HG02840 (cell line): ENCODE results near the gene TAL2.

Experiments
- ATAC-seq: cut with Tn5 transposase; IDR thresholded peaks from one replicate; pipeline ENCODE4 v1.9.1; 2021; ENCODE audit warnings: mild to moderate bottlenecking, moderate library complexity, moderate number of reproducible peaks; ENCODE audit not compliant: unreplicated experiment, low FRiP score

The TAL2 gene

DNA sequence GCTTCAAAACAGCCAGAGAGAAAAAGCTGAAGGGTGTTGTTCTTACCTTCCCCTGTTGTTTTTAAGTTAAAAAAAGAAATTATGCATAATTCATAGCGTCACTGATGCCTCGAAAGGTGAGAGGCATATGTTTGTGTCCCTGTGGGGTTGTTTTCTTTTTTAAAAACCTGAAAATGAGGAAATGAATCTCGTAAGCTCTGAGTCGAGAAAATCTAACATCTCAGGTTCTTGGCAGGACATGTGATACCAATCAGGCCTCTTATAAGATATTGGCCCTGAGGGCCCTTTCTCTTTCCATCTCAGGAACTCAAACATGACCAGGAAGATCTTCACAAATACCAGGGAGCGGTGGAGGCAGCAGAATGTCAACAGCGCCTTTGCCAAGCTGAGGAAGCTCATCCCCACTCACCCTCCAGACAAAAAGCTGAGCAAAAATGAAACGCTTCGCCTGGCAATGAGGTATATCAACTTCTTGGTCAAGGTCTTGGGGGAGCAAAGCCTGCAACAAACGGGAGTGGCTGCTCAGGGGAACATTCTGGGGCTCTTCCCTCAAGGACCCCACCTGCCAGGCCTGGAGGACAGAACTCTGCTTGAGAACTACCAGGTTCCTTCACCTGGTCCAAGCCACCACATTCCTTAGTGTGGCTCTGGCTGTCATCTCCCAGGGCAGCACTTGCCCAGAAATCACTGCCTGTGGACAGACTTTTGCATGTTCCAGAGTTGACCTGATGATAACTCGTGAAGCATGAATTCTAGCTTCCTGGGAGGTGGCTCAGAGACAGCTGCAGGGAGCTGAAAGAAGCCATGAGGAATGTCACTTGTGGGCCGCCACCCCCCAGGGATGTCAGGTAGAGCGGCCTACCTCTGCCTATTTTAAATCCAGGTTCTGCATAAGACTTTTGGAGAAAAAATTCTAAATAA, at the start of gene TAL2:
TAL2 (plus strand) TSS at position 274 of the 921 bp plus-strand sequence; CDS start at position 314, 40 bp downstream.
- ATAC-seq, result peak; percentile 86

DNA sequence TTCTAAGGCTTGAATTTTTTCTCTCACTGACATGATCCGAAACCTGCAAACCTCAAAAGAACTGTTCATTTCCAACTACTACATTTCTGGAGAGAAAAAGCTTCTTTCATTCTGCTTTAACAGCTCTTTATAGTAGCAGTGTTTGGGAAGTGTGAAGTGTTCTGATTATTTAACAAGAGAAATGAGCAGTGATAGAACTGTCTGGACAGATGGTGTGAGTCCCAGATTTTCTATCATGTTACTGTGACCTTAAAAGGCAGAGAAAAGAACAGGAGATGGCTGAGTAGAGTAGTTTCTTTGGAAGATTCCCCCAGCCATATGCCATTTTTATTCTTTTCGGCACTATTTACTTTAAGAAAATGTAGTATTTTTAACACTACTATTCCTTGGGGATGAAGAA, 41.3 kb upstream of the TAL2 start:
- no peak for ATAC-seq

DNA sequence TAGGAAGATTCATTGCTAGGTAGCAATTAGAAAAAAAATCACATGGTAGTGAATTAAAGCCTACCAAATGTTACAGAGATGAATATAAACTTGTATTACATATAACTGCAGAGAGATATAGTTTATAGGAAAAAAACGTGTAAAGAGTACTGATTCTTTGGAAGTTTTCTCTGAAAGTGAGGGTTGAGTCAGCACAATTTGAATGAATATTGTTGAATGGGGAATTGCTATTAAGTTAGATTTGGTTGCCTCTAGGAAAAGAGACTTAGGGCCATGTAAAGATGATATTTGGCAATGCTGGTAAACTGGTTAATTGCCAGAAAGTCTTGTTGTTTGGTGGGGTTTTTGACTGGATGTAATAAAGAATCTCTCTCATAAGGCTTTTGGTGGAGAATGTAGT, 37.2 kb upstream of the TAL2 start:
- no peak for ATAC-seq

DNA sequence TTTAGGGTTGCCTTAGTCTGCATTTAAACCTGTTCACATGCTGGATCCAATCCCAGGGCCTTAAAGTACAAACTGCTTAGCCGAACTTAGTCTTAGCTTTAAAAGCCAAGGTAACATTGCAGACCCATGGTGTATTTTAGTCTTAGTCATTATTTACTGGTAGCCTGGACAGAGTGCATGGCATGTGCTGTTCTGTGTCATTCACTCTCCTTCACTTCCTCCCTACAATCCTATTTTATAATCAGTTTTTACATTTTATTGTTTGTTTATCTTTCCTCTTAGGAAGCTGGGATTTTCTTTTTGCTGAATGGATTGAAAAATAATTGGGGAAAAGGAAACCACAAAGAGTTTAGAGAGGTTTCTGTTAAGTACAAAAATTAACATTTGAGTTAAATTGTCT, 29.4 kb upstream of the TAL2 start:
- no peak for ATAC-seq

DNA sequence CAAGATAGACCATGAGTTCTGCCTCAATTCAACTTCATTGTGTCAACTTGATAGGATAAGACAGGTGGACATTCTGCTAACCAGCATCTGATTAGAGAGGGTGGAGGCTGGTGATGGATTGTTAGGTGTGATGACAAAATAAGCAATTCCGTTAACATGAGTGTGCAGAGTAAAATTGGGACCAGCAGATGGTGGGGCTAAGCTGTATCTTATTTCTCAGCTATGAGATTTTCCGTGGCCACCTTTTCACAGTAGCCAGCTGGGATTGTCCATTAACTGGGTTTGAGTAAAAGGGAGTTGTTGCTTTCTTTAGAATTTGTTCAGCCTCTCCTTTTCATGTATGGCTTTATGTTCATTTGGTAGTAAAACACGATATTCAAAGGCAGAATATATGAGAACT, 28.8 kb upstream of the TAL2 start:
- ATAC-seq, result no peak

DNA sequence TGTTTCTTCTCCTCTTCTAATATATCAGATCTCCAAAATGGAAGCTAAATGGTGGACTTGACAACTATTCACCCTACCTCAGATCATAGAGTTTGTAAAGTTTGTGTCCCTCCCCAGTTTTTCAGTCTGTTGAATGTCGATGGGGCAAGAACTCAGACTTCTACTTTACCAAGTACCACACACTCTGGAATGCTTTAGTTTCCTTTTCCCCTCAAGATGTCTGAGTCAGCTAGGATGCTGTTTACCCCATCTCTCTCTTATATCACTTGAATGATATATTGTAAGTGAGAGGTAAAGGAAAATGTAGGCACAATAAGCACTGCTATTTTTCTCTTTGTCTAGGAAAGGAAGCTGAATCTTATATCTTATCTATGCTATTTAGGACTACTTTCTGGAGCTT, 25.9 kb upstream of the TAL2 start:
- ATAC-seq, result no peak

DNA sequence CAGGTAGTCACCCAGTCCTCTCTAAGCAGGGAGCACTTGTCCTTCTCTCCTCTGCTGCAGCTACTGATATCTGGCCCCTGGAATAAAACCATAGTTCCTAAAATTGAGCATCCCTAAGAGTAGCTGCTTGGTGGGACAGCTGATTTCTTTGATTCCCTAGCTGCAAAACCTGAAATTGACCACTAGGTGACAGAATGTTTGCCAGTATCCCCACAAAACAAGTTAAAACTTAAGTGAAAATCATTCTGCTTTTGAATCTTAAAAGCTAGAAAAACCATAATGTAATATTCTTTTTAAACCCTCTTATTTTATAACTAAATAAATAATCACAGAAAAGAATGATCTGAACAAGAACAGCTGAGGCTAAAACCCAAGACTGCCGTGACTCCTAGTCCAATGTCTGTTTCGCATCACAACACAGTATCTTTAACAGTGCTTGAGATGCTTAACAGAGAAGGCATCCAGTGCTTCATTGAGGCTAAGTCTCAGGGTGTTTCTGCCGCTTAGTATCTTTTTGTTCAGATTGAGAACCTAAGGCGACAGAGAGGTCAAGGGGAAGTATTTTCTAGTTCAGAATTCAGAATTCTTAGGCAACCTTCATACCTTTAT, 24.4 kb upstream of the TAL2 start:
- no peak for ATAC-seq

DNA sequence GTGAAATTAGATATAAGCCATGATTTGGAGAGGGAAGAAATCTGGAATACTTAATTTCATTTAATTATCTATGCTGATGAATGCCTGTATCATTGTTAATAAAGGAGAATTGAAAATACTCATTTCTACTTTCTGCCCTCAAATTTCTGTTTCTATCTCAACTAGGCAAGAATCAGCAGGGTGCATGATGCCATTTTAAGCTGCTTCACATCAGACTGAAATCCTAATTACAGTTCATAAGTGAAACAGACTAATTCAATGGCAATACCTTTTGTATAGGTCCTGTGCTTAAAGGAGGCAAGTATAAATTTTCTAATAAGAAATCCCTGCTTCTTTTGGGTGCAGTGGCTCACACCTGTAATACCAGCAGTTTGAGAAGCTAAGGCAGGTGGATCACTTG, 22.3 kb upstream of the TAL2 start:
- ATAC-seq, result no peak

DNA sequence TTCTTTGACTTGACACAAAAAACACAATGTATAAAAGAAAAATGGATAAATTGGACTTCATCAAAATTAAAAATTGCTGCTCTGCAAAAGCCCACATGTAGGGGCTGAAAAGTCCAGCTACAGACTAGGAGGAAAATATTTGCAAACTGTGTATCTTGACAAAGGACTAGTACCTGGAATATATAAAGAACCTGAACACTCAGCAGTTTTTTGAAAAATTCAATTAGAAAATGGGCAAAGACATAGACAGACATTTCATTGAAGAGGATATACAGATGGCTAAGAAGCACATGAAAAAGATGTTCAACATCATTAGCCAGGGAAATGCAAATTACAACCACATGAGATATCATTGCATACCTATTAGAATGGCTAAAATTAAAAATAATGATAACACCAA, 18.5 kb upstream of the TAL2 start:
- no peak for ATAC-seq

DNA sequence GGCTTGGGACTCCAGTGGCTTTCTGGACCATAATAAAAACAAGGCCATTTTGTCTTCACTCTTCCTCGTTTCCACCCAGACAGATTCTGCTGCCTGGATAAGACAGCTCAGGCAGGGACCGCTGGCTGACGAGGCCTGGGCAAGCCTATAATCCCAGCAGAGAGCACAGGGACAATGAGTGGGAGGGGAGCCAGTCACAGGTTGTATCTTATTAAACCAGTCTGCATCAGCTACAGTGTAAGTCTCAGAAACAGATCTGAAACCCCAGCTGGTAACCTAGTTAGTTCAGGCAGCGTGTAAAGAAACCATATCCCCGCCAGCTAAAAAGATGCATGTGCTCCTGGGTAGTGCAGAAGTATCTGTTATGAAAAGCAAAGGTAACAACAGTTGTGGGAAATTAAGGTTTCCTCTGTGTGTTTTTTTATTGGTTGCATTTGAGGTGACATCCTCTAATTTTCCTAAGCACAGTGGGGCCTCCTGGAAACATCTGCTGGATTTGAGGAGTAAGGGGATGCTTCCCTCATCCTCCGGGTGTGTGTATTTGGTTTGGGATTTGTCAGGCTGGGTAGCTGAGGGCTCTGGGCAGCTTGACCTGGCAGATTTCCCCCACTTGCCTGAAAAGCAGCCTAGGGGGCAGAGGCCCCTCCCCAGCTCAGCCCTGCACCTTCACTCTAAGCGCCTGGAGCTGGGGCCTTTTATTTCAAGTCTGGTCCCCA, 15.2 kb upstream of the TAL2 start:
- no peak for ATAC-seq

DNA sequence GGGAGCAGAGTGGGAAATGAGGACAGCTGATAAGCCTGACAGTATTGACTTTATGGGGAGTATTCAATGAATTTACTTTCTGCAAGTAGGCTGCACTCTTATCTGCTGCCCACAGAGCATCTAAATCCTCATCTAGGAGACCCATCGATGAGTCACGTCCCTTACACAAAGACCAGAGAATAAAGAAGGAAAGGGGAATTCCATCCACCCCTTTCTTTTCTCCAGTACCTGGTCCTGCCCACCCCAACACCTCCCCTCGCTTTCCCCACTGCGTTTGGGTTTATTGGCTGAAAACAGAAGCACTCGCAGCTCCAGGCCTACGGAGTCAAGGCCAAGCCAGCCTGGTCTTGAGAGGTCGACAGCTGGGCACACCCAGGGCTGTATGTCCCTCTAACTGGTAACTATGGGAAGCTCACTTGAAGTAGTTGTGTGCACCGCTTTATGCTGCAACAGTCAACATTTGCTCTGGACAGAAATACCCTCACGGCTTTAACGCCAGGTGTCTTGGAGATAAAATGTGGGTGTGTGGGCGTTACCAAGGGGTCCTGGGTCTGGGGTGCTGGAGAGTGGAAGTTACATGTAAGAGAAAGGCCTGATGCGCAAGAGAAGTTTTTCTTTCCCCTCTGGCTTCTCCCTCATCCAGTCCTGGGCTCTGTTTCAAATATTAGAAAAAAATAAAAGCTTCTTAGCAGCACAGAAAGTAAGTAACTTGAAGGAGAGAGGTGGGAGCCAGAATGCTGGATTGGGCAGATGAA, 14.5 kb upstream of the TAL2 start:
- no peak for ATAC-seq

DNA sequence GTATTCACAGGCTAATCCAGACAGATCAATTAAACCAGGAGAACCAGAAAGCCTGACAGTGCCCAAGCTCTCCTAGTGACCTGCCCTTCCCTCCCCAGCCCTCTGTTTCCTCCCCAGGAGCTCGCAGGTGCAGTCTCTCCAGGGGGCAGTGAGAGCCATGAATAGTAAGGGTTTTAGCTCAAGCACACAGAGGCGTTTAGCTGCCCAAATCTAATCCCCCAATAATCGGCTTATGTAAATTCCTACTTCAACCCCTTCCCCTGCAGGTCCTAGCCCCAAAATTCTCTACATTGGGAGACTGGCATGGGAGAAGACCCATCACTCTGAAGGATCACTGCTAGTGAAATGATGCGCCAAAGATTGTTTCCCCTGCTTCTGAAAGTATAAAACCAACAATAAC, 10.5 kb upstream of the TAL2 start:
- no peak for ATAC-seq

DNA sequence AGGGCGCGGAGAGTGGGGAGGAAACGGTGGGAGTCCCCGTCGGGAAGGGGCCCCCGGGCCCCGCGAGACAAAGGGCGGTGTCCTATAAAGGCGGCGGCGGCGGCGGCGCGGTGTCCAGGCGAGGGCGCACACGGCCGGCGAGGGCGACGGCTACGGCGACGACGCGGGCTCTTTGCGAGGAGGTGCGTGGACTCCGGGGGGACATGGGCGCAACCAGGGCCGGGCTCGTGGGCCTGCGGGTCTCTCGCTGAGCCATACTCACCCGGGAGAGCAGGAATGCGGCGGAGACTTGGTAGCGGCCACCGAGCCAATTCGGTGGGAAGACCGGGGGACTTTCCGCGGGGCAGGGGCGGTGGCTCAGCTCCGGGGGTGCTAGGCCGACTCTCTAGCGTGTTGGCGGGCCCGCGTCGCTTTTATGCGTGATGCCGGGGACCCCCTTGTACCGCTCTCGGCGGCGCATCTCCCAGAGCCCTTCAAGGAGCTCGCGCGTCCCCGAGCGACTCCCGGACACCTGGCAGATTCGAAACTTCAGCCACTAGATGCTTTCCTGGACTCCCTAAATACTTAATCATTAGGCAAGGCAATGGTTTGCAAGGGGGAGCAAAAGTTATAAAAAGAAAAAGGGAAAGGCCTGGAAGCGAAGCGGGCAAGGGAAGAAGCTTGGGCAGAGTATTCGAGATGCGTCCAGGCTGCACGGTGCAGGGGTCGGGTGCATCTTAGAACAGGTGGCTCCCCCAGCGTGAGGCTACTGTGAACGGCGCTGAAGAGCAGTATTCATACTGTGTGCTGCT, 5.9 kb upstream of the TAL2 start:
- ATAC-seq, result no peak

DNA sequence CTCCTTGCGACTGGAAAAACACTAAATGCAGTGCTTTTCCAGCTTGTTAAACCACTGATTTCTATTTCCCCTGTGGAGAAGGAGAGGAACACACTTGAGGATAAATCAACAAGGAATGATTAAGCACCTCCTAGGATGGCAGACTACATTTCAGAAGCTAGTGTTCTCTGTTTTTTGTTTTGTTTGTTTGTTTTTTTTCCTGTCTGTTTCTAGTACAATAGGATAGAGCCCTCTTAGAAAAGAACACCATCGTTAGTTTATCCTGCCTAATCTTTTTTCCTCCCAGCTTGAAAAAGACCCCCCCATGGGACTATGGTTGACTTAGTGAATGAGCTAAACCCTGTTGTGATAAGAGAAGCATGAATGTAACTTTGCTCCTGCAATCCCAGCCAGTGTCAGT, 3.9 kb upstream of the TAL2 start:
- no peak for ATAC-seq

DNA sequence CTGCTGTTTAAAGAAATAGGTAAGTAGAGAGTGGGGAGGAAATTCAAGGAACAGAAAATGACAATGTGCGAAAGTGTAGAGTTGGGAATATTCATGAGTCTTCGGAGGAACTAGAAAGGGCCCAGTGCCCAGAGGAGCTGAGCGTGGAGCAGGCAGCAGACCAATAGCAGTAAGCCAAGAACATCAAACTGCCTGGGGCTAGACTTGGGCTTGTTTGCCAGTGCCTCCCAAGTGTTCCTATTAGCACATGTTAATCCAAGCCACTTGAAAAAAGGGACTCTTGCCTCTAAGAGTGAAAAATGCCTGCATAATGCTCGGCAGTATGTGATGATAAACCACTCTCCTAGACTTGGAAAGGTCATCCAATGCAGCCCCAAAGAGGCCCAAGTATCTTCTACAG, 1.2 kb upstream of the TAL2 start:
- ATAC-seq, result no peak

DNA sequence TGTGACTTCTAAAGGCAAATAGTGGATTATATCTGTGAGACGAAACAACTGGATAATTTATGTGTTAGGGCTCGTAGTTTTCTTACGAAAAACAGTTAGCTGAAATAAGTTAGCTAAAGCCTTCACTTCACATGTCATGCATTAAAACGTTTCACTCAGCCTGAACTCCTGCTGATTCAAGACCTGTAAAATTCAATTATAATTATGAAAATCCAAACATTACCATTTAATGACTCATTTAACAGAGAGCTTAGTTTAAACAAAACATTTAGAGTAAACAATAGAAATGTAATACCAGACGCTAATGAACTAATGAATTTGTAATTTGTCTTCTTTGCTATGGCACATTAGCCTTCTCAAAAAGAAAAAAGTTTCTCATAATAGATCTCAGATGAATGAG, 1.7 kb downstream of the TAL2 start:
- no peak for ATAC-seq

DNA sequence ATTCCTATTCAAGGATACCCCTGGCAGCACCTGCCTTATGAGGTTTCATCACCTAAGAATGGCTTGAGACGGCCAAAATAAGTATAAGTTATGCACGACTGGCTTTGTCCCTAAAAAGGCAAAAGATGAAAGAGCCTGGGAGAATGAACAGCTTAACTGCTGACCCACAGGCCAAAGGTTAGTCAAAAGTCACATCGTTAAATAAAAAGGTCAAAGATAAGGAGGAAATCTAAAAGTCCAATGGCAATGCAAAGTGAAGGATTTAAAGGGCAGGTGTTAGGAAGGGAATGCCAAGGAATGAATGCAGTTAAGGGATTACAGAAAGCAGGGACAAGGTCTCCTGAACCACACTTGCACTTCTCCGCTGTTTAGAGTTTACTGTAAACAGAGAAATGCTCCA, 5.6 kb downstream of the TAL2 start:
- ATAC-seq, result no peak

DNA sequence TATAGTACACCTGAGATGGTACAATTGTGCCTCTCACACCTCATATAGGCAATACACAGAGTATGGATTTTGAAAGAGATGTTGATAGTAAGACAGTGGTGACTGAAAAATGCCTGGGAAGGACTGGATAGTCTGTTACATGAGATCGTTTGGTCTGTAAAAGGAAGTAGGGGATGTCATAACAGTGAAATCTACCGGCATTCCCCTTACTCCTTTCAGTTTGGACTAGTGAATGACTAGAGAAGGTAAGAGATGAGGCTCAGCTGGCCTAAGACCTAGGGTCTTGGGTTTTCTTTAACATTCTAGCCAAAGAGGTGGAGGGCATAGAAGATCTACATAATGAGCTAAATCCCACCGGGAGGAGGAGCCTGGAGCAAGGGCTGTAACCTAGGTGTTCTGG, 8.1 kb downstream of the TAL2 start:
- ATAC-seq, result no peak

DNA sequence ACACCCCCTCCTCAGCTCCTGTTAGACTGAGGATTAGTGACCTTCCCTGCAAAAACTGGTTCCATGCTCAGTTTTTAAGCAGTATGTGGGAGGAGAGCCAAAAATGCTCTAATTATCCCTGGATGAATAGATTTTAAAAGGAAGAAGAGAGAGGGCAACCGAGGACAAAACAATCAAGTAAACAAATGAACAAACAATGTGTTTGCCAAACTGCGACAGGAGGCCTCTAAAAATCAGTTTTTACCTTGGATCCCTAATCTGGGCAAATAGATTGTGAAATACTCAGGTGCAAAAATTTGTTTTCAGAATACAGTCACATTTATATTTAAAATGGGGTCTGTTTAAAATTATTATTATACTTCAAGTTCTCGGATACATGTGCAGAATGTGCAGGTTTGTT, 8.5 kb downstream of the TAL2 start:
- ATAC-seq, result no peak

DNA sequence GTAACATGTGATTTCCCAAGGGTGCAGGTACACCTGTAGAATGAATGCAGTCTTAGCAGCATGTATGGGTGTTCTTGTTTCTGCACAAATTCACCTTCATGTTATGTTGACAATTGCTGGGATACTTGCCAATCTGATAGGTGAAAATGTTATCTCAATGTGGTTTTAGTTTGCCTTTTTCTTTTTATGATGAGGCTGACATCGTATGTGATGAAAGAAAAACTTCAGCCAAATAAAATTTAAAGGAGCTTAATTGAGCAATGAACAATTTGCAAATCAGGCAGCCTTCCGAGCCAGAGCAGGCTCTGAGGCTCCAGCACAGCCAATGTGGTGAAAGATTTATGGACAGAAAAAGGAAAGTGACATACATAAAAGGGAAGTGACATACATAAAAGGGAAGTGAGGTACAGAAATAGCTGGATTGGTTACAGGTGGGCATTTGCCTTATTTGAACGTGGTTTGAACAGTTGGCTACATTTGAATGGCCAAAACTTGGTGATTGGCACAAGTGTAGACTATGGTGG, 10.5 kb downstream of the TAL2 start:
- no peak for ATAC-seq
